Type B pancreatic cell (in vitro differentiated cells): Measurements from ENCODE around the gene MACIR. TPM values are rescaled to one million over a fixed set of nuclear protein-coding genes. Genes with fewer than 3 reads are reported as not detected.
A peak's percentile ranks its signal among the peaks of the same experiment; 100 is the strongest.

Experiments
- DNase-seq: peaks from one replicate; pipeline ENCODE4 v3.0.0; 2021; ENCODE audit warnings: mixed read lengths; ENCODE audit not compliant: unreplicated experiment; ENCODE audit errors: extremely low spot score
- H3K27ac Mint-ChIP-seq: 2 replicates; pipeline ENCODE4 v1.8.0; 2021; ENCODE audit warnings: mild to moderate bottlenecking, mixed read lengths
- H3K27me3 Mint-ChIP-seq: 2 replicates; pipeline ENCODE4 v1.8.0; 2021; ENCODE audit warnings: mixed read lengths
- H3K36me3 Mint-ChIP-seq: 2 replicates; pipeline ENCODE4 v1.8.0; 2021; ENCODE audit warnings: mixed read lengths
- H3K4me1 Mint-ChIP-seq: one replicate; pipeline ENCODE4 v1.8.0; 2021; ENCODE audit warnings: mixed read lengths; ENCODE audit not compliant: unreplicated experiment
- H3K4me3 Mint-ChIP-seq: 2 replicates; pipeline ENCODE4 v1.8.0; 2021; ENCODE audit warnings: mild to moderate bottlenecking, mixed read lengths
- H3K9me3 Mint-ChIP-seq: 2 replicates; pipeline ENCODE4 v1.8.0; 2021; ENCODE audit warnings: mixed read lengths
- total RNA-seq: library from RNA; stranded (reverse); gene quantifications from 2 replicates; pipeline ENCODE4 v1.2.1, GENCODE V29; 2021; ENCODE audit warnings: low replicate concordance
- TF ChIP-seq, protein P1 (sequence below): fragments of 200-600 bp; sonication (generic); conservative IDR thresholded peaks from 2 replicates; pipeline ENCODE4 v1.5.0; 2021; ENCODE audit warnings: antibody characterized with exemption, mild to moderate bottlenecking

The MACIR gene
- total RNA-seq, 1 donor from 2014 or later = 19.3 TPM

DNA sequence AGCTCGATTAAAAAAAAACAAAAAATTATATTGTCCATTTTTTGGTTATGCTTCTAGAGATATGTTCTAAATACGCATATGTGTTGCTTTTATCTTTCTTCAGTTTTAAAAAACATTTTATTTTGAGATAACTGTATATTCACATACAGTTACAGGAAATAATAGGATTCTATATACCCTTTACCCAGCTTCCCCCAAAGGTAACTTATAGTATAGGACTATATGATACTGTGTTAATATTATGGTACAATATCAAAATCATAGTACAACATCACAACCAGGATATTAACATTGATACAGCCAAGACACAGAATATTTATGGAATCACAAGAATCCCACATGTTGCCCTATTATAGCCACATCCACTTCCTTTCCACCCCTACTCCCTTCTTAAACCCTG is 9.5 kb upstream of the MACIR start:
- Mint-ChIP-seq H3K4me3 (no peak overlapping the region), H3K27ac (no peak overlapping the region), H3K27me3 (no peaks in the 10 kb centered on the region), H3K36me3 (no peaks in the 10 kb centered on the region), H3K9me3 (peaks cover 4% of the 10 kb centered on the region), H3K4me1 (no peaks in the 10 kb centered on the region)
- TF ChIP-seq, protein P1, sequence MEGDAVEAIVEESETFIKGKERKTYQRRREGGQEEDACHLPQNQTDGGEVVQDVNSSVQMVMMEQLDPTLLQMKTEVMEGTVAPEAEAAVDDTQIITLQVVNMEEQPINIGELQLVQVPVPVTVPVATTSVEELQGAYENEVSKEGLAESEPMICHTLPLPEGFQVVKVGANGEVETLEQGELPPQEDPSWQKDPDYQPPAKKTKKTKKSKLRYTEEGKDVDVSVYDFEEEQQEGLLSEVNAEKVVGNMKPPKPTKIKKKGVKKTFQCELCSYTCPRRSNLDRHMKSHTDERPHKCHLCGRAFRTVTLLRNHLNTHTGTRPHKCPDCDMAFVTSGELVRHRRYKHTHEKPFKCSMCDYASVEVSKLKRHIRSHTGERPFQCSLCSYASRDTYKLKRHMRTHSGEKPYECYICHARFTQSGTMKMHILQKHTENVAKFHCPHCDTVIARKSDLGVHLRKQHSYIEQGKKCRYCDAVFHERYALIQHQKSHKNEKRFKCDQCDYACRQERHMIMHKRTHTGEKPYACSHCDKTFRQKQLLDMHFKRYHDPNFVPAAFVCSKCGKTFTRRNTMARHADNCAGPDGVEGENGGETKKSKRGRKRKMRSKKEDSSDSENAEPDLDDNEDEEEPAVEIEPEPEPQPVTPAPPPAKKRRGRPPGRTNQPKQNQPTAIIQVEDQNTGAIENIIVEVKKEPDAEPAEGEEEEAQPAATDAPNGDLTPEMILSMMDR = no peak
- DNase-seq = no peak

DNA sequence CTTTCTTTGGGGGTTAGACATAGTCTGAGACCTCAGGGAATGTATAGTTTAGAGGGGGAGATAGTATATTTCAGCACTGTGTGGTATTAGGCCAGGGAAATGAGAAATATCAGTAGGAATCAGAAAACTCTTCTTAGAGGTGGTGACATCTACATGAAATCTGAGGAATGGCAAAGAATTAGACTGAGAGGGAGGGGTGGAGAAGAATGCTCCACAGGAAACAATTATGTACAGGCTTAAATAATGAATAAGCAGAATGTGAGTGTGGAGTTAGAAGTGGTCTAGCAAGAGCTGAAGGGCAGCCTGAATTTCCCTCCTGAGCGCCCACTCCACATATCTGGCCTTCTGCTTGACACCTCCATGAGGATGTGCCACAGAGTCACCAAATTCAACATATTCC is 3.6 kb upstream of the MACIR start:
- Mint-ChIP-seq H3K36me3 (no peaks in the 10 kb centered on the region), H3K27ac (no peak overlapping the region), H3K4me3 (no peak overlapping the region), H3K4me1 (peaks cover 4% of the 10 kb centered on the region), H3K27me3 (no peaks in the 10 kb centered on the region), H3K9me3 (no peaks in the 10 kb centered on the region)
- TF ChIP-seq, protein P1 = no peak
- DNase-seq = no peak

DNA sequence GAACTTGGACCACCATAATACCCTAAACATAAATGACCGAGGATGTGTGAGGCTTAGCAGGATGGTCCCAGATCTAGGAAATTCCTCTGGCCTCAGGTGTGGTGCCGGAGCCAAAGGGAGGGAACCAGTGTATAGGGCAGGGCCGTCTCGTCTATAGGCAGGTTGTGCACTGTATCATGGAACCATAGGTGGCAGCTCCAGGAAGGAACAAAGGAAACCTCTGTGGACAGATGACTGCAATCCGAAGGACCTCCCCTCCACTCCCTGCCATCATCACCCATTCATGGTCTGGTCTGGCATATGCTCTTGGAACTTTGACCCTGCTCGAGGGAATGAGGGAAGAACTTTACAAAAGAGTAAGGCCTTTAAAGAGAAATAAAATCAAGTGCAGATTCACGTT is 2.9 kb upstream of the MACIR start:
- no peaks in the 10 kb centered on the region for H3K36me3 Mint-ChIP-seq
- H3K27ac Mint-ChIP-seq = no peak overlapping the region
- H3K9me3 Mint-ChIP-seq = no peaks in the 10 kb centered on the region
- H3K4me3 Mint-ChIP-seq = no peak overlapping the region
- DNase-seq = no peak
- H3K27me3 Mint-ChIP-seq = no peaks in the 10 kb centered on the region
- TF ChIP-seq, protein P1 = no peak
- peaks cover 5% of the 10 kb centered on the region for H3K4me1 Mint-ChIP-seq

DNA sequence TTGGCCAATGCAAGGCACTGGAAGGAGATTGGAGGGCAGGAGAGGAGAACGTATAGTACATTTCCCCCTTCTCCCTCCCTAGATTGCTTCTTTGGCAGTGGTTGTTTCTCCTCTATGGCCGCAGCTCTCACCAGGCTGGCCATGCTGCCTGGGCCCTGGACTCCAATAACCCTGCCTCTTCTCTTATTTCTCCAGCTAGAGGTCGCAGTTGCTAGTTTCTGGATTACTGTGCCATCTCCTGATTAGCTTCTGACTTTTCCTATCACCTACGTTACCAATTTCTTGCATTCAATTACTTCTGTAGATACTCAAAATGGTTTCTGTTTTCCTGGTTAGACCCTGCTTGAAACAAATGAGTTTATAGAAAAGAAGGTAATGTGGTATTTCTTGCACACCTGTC is 2.4 kb upstream of the MACIR start:
- Mint-ChIP-seq H3K27me3 (no peaks in the 10 kb centered on the region), H3K9me3 (no peaks in the 10 kb centered on the region), H3K36me3 (no peaks in the 10 kb centered on the region), H3K4me3 (peak overlapping the region; percentile 13), H3K27ac (no peak overlapping the region), H3K4me1 (peaks cover 10% of the 10 kb centered on the region)
- no peak for DNase-seq
- TF ChIP-seq, protein P1 = peak; percentile 29

DNA sequence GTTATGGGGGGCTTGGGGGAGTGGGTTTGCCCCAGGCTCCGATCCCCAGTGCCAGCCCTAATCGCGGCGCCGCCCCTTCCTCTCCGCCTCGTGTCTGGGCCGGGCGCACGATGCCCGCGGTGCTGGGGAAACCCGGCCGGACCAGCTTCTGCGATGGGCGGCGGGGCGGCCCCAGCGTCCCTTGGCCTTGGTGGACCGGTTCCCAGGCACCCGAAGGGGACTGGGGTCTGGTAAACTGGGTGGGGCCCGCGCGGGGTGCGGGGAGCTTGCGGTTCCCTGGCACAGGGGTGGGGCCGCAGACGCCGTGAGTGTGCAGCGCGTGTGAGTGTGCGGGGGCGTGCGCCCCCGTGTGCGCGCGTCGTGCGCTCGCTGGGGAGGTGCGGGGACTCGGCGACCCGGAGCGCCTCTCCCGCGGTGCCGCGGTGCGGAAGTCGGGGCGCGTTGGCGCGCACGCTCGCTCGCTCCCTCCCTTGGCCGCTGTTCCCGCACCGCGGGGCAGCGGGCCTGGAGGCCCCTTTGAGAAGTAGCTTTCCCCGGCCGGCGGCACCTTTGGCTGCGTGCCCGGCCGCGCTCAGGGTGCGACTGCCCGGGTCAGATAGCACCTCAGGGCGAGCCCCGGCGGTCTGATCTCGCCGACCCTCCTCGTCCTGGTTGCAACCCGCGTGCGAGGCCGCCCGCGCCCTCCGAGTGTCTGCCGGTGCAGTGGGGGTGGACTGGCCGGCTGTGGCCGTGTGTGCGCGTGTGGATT is 568 bp downstream of the MACIR start:
- no peaks in the 10 kb centered on the region for H3K27me3 Mint-ChIP-seq
- TF ChIP-seq, protein P1 = no peak
- peaks cover 23% of the 10 kb centered on the region for H3K4me1 Mint-ChIP-seq
- H3K9me3 Mint-ChIP-seq = no peaks in the 10 kb centered on the region
- peak overlapping the region; percentile 95 for H3K4me3 Mint-ChIP-seq
- DNase-seq = peak; percentile 74
- H3K27ac Mint-ChIP-seq = peak overlapping the region; percentile 88
- H3K36me3 Mint-ChIP-seq = no peaks in the 10 kb centered on the region
